HG03460 (cell line): ENCODE data around the gene TBC1D17.

Experiments used
- ATAC-seq: cut with Tn5 transposase; IDR thresholded peaks from one replicate; pipeline ENCODE4 v1.9.1; 2021; ENCODE audit not compliant: unreplicated experiment

Gene TBC1D17

DNA sequence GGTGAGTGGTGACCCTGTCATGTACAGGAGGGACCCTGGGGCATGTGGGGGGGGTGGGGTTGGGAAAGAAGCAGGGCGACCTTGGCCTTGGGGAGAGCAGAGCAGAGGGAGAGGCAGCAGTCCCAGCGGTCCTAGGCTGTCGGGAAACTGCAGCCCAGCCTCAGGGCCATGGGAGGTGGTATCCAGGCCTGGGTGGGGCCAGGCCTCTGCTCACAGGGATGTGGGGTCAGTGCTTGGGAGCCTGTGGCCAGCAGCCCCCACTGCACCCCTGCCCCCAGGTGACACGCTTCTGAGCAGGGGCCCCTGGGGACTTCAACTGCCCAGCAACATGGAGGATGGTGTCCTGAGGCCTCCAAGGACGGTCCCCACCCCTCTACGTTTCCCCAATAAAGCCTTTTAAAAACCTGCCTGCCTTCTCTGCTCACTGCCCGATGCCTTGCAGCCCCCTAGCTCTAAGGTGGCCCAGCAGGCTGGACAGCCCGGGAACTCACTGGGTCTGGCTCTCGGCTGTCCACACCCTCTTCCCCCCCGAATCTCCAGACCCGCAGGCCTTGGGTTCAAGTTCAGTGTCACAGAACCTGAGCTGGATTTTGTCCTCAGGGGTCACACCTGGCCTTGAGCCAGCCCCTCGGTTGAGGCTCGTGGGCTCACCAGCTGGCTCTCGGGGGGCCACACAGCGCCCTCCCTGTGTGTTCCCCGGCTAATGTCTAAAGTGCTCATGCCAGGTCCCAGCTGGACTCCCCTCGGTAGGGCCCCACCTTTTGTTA lies 17.0 kb upstream of the TBC1D17 start:
- ATAC-seq: no peak

DNA sequence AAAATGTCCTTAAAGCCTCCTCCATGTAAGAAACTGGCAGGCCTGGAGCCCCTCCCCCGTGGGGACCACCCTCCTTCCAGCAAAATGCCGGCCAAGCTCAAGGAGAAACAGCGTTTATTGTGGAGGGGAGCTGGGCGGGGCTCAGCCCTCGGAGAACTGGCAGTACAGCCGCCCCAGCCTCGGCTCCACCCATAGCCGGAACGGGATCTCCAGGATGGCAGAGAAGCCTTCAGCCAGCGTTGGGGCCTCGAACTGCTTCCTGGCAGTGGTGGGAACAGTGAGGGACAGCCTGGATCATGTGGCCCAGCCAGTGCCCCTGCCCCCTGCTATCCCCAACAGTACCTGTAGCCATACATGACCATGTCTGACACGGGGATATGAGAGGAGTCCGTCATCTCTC lies 16.4 kb upstream of the TBC1D17 start:
- ATAC-seq: no peak

DNA sequence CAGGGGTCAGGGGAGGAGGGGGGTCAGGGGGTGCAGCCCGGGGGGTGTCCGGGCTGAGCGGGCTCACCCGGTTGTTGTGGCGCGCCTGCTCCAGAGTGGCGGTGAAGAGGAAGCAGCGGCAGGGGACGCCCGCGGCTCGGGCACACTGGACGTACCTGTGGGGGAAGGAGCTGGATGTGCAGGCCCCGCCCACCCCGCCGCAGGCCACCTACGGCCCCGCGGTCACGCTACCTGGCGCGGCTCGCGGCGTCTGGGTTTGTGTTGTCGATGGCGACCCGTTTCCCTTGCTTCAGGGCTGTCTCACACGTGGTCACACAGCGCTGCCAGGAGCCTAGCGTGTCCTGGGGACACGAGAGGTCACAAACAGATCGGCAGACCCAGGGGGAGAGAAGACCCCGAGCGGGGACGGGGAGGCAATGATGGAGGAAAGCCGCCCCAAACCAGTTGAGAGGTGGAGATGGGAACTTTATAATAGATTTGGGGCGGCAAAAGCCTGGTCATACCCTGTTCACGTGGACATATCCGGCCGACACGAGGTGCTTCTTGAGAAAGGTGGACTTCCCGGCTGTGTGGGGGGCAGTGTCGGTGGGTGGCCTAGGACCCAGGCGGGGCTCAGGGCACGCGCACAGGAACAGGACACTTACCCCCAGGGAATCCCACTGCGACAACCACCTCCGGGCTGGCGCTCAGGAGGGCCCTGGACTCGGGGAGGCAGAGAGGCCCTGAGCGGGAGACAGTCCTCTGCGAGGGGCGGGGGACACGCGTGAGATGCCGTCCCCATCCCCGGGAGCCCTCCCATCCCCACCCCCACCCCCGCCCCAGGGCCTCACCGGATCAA lies 15.7 kb upstream of the TBC1D17 start:
- ATAC-seq: no peak

DNA sequence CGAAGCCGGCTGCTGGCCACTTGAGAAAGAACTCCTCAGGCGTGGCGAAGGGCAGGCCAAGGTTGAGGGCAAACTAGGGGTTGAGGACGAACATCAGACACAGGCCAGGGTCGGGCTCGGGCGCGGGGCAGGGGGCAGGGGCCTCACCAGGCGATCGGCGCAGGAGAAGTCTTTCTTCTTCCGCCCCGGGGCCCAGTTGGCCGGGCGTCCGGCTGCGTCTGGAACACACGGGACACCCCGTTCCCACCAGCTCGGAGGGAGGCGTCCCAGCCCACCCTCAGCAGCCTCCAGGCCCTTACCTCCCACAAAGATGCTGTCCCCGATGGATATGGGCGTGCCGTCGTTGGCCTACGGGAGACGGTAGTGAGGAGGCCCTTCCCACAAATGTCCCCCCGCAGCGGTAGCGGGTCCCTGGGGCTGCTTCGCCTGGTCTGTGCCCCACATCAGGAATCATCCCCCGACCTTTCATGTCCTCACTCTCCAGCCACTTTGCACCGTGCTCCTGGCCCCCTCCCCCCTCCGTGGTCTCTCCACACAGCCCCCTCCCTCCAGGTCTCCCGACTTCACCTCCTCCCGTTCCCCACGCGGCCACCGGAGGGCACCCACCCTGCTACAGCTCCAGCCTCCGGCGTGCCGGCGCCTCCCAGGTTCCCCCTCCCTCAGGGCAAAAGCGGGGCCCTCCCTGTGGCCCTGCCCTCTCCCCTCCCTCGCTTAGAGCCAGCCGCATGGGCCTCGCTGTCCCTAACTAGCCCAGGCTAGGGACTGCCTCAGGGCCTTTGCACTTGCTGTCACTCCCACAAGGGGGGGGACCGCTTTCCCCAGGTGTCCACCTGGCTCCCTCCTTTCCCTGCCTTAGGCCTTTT lies 14.9 kb upstream of the TBC1D17 start:
- ATAC-seq: no peak

GRCh38 chr19:49863254-49863934 lies 14.1 kb upstream of the TBC1D17 start:
- no peak for ATAC-seq

DNA sequence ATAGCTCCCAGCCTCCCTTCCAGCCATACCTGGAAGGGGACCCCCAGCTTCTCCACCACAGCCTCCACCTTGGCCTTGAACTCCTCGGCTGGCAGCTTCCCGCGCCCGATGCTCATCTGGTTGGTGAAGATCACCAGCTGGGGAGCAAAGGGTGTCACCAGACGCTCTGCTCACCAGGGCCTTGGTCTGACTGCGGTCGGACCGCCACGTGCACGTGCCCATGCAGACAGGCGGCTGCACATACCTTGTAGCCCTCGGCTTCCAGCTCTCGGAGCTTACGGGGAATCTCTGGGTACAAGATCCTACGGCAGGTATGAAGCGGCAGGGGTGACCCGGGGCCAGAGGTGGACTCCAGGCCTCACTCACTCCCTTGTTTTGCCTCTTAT lies 13.6 kb upstream of the TBC1D17 start:
- no peak for ATAC-seq

GRCh38 chr19:49864890-49865289 lies 12.6 kb upstream of the TBC1D17 start:
- no peak for ATAC-seq

DNA sequence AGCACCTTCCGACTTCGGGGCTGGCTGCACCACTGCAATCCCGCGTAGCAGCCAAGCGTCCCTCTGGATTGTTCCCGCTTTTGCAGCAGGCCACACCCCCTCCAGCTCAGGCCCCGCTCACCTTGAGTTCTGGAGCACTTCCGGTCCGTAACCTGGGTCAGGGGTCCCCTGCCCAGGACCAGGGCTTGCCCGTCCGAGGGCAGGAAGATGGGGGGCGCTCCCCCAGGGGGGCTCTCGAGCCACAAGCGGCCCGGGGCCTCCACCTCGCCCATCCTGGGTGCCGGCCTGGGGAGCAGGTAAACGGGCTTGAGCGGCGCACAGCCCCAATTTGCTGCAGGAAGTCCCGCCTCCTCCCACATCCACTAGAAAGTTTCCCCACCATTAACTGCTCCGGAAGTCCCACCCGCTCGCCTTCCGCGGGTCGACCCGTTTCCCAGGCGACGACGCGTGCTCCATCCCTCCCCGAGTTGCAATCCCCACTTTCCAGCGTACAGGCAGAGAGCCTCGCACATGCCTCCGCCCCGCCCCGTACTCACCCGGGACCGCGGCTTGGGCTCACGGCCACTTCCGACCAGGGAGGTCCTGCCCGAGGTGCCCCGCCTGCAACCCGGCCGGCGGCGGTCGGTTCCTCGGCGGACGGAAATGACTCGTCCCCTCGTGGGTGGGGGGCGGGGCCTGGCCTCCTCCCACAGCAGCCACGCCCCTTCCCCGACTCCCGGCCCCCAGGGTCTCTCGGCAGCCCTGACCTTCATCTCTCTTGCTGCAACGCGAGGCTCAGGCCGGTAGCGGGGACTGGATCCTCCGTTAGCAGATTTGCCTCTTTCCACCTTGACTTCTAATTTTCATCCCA lies 10.3 kb upstream of the TBC1D17 start, which contains the start of gene PNKP:
PNKP (minus strand) TSS at position 644 of the 850 bp plus-strand sequence; CDS start at position 272, 372 bp downstream.
- ATAC-seq: peak; percentile 34

GRCh38 chr19:49869009-49869483 lies 8.5 kb upstream of the TBC1D17 start:
- peak; percentile 16 for ATAC-seq

- peak; percentile 65 for ATAC-seq
These were observed 7.8 kb upstream of the TBC1D17 start for GRCh38 chr19:49869484-49870308.

- ATAC-seq: no peak
These were observed 7.1 kb upstream of the TBC1D17 start for GRCh38 chr19:49870309-49870901.

GRCh38 chr19:49871349-49871985 lies 6.0 kb upstream of the TBC1D17 start:
- no peak for ATAC-seq

DNA sequence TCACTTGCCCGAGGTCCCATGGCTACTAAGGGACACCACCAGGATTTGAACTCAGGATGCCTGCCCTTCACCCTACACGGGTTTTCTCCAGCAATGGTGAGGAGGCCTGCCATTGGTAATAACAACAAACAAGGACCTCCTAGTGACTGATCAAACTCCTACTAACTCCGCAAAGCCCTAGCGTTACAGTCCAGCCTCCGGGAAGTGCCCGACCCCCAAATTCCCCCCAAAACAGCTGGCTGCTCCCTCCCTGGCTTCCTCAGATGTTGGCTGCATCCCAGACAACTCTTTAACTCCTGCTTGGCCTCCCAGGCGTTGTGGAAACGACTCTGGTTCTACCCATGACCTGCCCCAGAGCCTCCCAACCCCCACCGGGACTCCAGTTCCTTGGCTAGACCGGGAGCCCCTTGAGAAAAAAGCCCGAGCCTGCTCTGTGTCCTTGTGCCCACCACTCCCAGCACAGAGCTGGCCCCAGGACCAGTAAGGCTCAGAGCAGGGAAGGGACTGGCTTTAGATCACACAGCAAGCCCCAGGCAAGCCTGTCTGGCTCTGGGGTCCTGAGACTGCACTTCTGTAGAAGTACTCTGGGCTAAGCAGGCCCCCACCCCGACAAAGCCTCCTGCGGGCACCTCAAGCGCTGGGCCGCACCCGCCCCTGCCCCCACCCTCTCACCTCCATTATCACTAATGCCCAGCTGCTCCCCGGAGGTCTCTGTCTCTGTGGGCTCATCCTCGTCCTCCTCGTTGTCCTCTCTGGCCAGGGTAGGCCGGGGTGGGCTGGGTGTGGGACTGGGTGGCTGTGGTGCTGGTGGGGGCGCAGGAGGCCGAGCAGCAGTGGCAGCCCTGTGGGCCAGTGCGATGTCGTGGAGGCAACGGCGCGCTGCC lies 5.0 kb upstream of the TBC1D17 start:
- ATAC-seq: no peak

GRCh38 chr19:49873129-49873521 lies 4.4 kb upstream of the TBC1D17 start:
- no peak for ATAC-seq

DNA sequence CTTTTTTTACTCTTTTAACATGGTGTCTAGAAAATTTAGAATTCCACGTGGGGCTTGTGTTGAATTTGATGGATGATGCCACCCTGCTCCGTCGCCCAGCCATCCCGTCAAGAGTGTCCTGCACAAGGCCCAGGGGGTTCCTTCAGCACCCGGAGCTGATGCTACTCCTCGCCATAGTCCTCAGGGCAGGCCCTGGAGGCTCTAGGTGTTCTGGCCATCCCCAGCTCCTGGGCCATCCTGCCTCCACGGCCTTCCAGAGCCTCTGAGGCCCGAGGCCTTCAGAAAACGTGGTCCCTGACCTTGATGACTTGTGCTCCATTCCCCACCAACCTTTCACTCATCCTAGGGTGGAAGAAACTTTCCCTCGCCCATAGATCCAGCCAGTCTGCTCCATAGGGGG lies 3.7 kb upstream of the TBC1D17 start:
- no peak for ATAC-seq

DNA sequence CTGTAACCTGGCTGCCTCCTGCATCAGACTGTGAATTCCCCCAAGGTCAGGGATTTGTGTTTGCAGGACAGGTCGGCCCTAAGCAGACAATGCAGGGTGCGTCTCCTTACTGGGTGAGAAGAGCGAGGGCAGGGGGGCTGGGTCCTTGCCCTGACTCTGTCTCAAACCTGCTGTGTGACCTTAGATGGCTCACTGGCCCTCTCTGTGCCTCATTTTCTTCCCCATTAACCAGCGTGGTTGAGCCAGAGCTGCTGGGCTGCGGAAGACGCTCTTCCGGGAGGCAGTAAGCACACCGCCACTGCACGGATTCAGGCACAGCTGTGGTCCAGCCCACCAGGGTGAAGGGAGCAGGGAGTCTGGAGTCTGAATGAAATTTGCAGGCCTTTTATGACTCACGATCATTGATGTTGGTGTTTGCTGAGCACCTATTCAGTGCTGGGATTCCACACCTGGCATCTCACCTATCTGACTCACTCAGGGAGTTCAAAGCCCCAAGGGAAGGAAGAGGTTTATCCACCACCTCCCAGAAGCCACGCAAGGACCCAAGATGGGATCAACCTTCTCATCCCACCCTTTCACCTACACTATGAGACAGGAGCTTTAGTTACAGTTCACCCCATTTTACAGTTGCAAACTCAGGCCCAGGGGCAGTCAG lies 2.9 kb upstream of the TBC1D17 start:
- ATAC-seq: no peak
